SU-DHL-6 (cell line): ENCODE data around the gene ZNF319.

Source experiments
- EZH2phosphoT487 ChIP-seq: fragments of 200-600 bp; sonication (generic), shearing (Covaris generic); conservative IDR thresholded peaks from 2 replicates; pipeline ENCODE4 v1.6.1; 2018; ENCODE audit warnings: mild to moderate bottlenecking, antibody characterized with exemption, low read length, moderate library complexity, mixed read lengths
- TF ChIP-seq, protein P1 (sequence below): fragments of 200-600 bp; sonication (generic); IDR thresholded peaks from one replicate; pipeline ENCODE4 v1.5.1; 2017; ENCODE audit warnings: antibody characterized with exemption, mild to moderate bottlenecking, low read length, moderate library complexity; ENCODE audit not compliant: insufficient read depth, poor library complexity, severe bottlenecking

DNA sequence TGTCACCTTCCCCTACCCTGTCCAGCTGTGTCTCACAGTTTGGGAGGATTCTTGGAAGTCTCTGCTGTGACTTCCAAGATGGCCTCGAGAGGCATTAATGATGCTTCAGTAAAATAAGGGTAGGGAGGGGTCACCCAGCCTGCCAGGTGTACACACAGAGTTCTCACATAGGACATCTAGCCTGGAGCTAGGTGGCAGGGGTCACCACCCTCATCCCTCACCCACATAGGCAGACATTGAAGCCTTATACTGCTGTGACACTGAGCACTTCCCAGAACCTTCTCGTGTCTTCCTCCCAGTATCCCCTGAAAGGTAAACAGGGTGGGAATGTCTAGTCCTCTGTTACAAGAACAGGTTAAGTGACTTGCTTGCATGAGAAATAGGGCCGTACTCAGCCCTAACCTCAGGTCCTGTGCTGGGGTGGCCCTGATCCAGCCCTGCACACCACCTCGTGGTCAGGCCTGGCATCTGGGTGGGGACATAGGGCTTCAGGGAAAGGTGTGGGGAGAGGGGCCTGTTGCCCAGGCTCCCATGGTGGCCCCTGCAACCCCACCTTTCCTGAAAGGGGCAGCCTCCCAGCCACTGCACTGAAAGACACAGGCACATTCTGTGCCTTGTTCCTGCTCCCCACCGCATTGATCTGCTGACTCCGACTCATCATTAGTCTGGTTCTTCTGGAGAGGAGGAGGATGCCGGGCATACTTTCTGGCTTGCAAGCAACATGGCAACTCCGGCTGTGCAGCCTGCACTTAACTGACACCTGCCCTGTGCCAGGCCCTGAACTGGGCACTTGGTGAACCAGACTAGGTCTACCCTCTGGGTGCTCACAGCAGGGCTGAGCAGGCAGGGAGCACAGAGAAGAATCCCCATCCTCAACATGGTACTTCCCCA, 21.4 kb upstream of the ZNF319 start:
- TF ChIP-seq, protein P1, sequence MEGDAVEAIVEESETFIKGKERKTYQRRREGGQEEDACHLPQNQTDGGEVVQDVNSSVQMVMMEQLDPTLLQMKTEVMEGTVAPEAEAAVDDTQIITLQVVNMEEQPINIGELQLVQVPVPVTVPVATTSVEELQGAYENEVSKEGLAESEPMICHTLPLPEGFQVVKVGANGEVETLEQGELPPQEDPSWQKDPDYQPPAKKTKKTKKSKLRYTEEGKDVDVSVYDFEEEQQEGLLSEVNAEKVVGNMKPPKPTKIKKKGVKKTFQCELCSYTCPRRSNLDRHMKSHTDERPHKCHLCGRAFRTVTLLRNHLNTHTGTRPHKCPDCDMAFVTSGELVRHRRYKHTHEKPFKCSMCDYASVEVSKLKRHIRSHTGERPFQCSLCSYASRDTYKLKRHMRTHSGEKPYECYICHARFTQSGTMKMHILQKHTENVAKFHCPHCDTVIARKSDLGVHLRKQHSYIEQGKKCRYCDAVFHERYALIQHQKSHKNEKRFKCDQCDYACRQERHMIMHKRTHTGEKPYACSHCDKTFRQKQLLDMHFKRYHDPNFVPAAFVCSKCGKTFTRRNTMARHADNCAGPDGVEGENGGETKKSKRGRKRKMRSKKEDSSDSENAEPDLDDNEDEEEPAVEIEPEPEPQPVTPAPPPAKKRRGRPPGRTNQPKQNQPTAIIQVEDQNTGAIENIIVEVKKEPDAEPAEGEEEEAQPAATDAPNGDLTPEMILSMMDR = no peak
- TF ChIP-seq EZH2phosphoT487 = no peak
